Right atrium auricular region (tissue), 2 donors: Measurements from ENCODE around the gene ALPI. TPM values are rescaled to one million over a fixed set of nuclear protein-coding genes. Genes with fewer than 3 reads are reported as not detected.
"Not testable (repeated sequence)": the region's sequence is repeated elsewhere in the genome, so short reads cannot be mapped to it uniquely, and the experiment has no call there.

Source experiments
- DNase-seq: peaks from one replicate; pipeline ENCODE4 v3.0.0-alpha.2; 2019; ENCODE audit warnings: low spot score
- H3K27ac ChIP-seq, 2 donors: fragments of 200-600 bp; sonication (generic); 1 replicate in 1 of 2; 2 replicates in 1 of 2; pipeline ENCODE4 v1.5.1; 2016 to 2019
- H3K27me3 ChIP-seq, 2 donors: fragments of 200-600 bp; sonication (generic); one replicate each; pipeline versions ENCODE4 v1.5.1 to v1.6.0; 2017 to 2019
- H3K36me3 ChIP-seq: fragments of 200-600 bp; sonication (generic); one replicate; pipeline ENCODE4 v1.5.1; 2016
- H3K4me1 ChIP-seq, 2 donors: fragments of 200-600 bp; sonication (generic); one replicate each; pipeline versions ENCODE4 v1.5.1 to v1.6.0; 2017 to 2019
- H3K4me3 ChIP-seq, 2 donors: fragments of 200-600 bp; sonication (generic); 1 replicate in 1 of 2; 2 replicates in 1 of 2; pipeline ENCODE4 v1.5.1; 2017 to 2019; ENCODE audit warnings: mild to moderate bottlenecking in 1 of 2, moderate library complexity in 1 of 2
- H3K9me3 ChIP-seq, 2 donors: fragments of 200-600 bp; sonication (generic); one replicate each; pipeline ENCODE4 v1.5.1; 2019
- CTCF ChIP-seq, 2 donors: fragments of 200-600 bp; sonication (generic); IDR thresholded peaks; one replicate each; pipeline ENCODE4 v1.5.1; 2019; ENCODE audit warnings: antibody characterized with exemption in 2 of 2
- total RNA-seq, 2 donors: library from RNA; depleted of rRNA; stranded (reverse); fragments of >200 nt; gene quantifications; one replicate each; pipeline ENCODE4 v1.1.0, GENCODE V29; 2016

ALPI gene
- total RNA-seq, 2 donors from 2014 or later: not detected

GRCh38 chr2:232440220-232441018 is 15.5 kb upstream of the ALPI start:
- H3K4me1 ChIP-seq, H3K36me3 ChIP-seq, H3K27ac ChIP-seq, H3K9me3 ChIP-seq, H3K27me3 ChIP-seq, H3K4me3 ChIP-seq: not testable (repeated sequence)
- TF ChIP-seq CTCF (IDR thresholded peaks at IDR 0.05): peak; percentile 77 to 90
- peak; percentile 78 for DNase-seq

- Histone ChIP-seq H3K36me3 (no peaks in the 10 kb centered on the region), H3K4me1 (no peaks in the 10 kb centered on the region), H3K27ac (no peak overlapping the region), H3K9me3 (no peaks in the 10 kb centered on the region), H3K27me3 (no peaks in the 10 kb centered on the region), H3K4me3 (no peak overlapping the region)
- no peak for DNase-seq
- TF ChIP-seq CTCF (IDR thresholded peaks at IDR 0.05): no peak
These were observed 14.8 kb upstream of the ALPI start for GRCh38 chr2:232441147-232441651.

- not testable (repeated sequence) for DNase-seq
These were observed 14.0 kb upstream of the ALPI start for GRCh38 chr2:232441922-232442321.

GRCh38 chr2:232442431-232442830 is 13.5 kb upstream of the ALPI start:
- H3K9me3 ChIP-seq, DNase-seq, H3K27me3 ChIP-seq, H3K4me3 ChIP-seq, H3K36me3 ChIP-seq, H3K4me1 ChIP-seq, H3K27ac ChIP-seq: not testable (repeated sequence)

More at GRCh38 chr2:232441922-232442321, 14.0 kb upstream of the ALPI start:
- H3K27me3 ChIP-seq, H3K36me3 ChIP-seq, H3K4me3 ChIP-seq, H3K9me3 ChIP-seq, H3K27ac ChIP-seq, H3K4me1 ChIP-seq: not testable (repeated sequence)

GRCh38 chr2:232443047-232443446 is 12.9 kb upstream of the ALPI start:
- H3K27me3 ChIP-seq, H3K36me3 ChIP-seq, H3K4me3 ChIP-seq, H3K27ac ChIP-seq, DNase-seq, H3K9me3 ChIP-seq, H3K4me1 ChIP-seq: not testable (repeated sequence)

GRCh38 chr2:232443669-232444408 is 12.1 kb upstream of the ALPI start:
- H3K4me1 ChIP-seq, H3K27me3 ChIP-seq, H3K36me3 ChIP-seq, H3K9me3 ChIP-seq, H3K4me3 ChIP-seq, H3K27ac ChIP-seq, DNase-seq: not testable (repeated sequence)

- no peak for DNase-seq
- Histone ChIP-seq H3K36me3 (no peaks in the 10 kb centered on the region), H3K9me3 (no peaks in the 10 kb centered on the region), H3K4me3 (no peak overlapping the region), H3K27ac (no peak overlapping the region), H3K4me1 (no peaks in the 10 kb centered on the region), H3K27me3 (no peaks in the 10 kb centered on the region)
- TF ChIP-seq CTCF (IDR thresholded peaks at IDR 0.05): peak; percentile 28 to 59
These were observed 11.4 kb upstream of the ALPI start for GRCh38 chr2:232444409-232445148.

- H3K36me3 ChIP-seq, H3K27ac ChIP-seq, H3K27me3 ChIP-seq, H3K9me3 ChIP-seq, H3K4me3 ChIP-seq, H3K4me1 ChIP-seq, DNase-seq: not testable (repeated sequence)
These were observed 10.6 kb upstream of the ALPI start for GRCh38 chr2:232445149-232445885.
